ENCODE results near the gene PRRG3.

DNA sequence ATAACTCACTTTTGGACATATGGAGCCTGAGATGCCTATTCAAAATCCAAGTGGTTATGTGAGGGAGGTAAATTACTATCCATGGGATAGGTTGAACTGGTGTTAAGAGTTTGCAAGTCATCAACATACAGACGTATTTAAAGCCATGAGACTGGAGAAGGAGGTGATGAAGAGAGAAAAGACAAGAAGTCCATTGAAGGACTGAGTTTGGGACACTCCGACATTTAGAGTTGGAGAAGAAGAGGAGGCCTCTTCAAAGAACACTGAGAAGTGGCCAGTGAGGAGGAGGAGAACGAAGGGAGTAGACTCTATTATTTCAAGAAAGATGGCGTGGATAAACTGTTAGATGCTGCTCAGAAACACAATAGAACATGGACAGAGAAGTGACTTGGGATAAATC lies 39.2 kb downstream of the PRRG3 start, which contains the start of gene CNGA2:
- TF ChIP-seq, protein P1, sequence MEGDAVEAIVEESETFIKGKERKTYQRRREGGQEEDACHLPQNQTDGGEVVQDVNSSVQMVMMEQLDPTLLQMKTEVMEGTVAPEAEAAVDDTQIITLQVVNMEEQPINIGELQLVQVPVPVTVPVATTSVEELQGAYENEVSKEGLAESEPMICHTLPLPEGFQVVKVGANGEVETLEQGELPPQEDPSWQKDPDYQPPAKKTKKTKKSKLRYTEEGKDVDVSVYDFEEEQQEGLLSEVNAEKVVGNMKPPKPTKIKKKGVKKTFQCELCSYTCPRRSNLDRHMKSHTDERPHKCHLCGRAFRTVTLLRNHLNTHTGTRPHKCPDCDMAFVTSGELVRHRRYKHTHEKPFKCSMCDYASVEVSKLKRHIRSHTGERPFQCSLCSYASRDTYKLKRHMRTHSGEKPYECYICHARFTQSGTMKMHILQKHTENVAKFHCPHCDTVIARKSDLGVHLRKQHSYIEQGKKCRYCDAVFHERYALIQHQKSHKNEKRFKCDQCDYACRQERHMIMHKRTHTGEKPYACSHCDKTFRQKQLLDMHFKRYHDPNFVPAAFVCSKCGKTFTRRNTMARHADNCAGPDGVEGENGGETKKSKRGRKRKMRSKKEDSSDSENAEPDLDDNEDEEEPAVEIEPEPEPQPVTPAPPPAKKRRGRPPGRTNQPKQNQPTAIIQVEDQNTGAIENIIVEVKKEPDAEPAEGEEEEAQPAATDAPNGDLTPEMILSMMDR (IDR thresholded peaks at IDR 0.05), result no peak
- no peak for TF ChIP-seq POLR2A (IDR thresholded peaks at IDR 0.05)
